Skeletal muscle cell (primary cell): ENCODE data around the gene KLHL25.
"Not testable (repeated sequence)": the region's sequence is repeated elsewhere in the genome, so short reads cannot be mapped to it uniquely, and the experiment has no call there.

ENCODE experiments used
- DNase-seq: peaks from one replicate; pipeline ENCODE4 v3.0.0-alpha.2; 2010; ENCODE audit warnings: low read depth
- H3K4me3 ChIP-seq: 2 replicates; pipeline ENCODE4 v1.5.1; 2011; ENCODE audit warnings: low read depth, mild to moderate bottlenecking, control low read depth, low read length, moderate library complexity

KLHL25 gene

DNA sequence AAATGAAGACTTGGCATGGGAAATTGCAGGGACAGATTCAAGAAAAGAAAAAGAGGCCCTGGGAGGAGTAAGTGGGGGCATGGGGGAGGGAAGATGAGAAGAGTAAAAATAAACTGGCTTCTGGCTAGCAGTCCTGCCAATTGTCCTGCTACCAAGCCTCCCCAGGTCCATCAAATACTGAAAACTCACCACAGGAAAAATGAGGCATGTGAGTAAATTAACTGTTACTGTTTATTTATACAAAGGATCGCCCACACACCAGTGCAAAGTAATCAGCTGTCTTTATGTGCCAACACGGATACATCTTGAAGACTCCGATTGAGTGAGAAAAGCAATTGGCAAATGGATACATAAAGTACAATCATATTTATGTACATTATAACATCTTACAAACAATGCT is 10.7 kb upstream of the KLHL25 start:
- no peak overlapping the region for H3K4me3 ChIP-seq
- no peak for DNase-seq

DNA sequence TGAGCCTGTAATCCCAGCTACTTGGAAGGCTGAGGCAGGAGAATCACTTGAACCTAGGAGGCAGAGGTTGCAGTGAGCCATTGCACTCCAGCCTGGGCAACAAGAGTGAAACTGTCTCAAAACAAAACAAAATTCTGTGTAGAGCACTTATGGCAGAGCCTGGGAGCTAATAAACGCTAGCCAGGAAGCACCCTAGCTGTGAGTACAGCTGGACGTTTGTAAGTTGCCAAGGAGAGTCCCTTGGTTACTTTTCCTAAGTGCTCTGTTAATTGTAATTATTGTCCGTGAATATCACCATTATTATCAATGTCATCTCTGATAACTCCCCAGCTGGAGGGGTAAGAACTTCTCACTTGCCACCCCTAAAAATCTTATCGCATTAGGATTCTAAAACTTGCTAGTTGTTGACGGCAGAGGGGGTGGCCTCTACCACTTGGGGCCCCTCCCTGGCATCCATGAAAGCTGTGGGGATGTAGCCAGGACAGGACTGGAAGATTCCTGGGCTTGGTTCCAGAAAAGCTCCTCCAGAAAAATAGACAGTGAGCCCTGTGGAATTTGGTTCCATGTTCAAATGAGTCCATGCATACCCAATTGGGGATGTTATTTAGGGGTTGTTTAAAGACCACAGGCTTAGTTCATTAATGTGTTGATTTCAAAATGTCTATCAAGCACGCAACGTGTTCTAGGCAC is 9.9 kb upstream of the KLHL25 start:
- H3K4me3 ChIP-seq: no peak overlapping the region
- no peak for DNase-seq

DNA sequence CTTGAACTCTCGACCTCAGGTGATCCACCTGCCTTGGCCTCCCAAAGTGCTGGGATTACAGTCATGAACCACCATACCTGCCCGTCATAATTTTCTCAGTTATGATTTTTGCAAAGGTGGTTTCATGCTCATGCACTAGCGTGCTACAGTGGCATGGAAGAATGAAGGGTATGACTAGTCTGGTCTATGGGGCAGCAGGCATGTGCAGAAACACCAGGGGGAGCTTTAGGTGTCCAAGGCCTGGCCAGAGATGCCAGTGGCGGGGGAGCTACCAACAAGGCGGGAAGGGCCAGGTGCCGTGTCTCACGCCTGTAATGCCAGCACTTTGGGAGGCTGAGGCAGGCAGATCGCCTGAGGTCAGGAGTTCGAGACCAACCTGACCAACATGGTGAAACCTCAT is 7.9 kb upstream of the KLHL25 start:
- not testable (repeated sequence) for DNase-seq, H3K4me3 ChIP-seq

DNA sequence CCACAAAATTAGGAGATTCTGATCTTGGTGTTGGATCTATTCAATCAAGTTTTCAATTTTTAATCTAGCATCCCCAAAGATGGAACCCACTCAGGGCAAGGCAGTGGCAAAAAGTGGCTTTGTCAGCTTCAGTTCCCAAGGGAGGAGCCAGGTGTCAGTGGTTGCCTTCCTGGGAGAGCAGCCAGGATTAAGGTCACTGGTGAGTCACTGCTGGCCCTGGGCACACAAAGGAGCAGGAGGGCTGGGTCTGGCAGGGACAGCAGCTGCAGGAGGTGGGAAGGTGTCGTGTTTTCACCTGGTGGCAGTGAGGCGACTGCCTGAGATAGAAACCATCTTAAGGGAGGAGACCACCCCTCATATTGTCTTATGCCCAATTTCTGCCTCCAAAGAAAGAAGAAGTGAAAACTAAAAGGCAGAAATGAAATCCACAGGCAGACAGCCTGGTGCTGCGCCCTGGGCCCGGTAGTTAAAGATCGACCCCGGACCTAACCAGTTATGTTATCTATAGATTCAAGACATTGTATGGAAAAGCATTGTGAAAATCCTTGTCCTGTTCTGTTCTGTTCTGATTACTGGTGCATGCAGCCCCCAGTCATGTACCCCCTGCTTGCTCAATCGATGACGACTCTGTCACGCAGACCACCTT is 5.9 kb upstream of the KLHL25 start:
- DNase-seq: no peak
- no peak overlapping the region for H3K4me3 ChIP-seq

DNA sequence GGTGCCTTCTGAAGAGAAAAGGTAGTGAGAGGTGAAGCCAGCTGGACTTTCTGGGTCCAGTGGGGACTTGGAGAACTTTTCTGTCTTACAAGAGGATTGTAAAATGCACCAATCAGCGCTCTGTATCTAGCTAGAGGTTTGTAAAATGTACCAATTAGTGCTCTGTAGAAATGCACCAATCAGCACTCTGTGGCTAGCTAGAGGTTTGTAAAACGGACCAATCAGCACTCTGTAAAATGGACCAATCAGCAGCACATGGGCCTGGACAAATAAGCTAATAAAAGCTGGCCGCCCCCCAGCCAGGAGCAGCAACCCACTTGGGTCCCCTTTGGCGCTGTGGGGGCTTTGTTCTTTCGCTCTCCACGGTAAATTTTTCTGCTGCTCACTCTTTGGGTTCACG is 1.6 kb upstream of the KLHL25 start:
- DNase-seq, H3K4me3 ChIP-seq: not testable (repeated sequence)

DNA sequence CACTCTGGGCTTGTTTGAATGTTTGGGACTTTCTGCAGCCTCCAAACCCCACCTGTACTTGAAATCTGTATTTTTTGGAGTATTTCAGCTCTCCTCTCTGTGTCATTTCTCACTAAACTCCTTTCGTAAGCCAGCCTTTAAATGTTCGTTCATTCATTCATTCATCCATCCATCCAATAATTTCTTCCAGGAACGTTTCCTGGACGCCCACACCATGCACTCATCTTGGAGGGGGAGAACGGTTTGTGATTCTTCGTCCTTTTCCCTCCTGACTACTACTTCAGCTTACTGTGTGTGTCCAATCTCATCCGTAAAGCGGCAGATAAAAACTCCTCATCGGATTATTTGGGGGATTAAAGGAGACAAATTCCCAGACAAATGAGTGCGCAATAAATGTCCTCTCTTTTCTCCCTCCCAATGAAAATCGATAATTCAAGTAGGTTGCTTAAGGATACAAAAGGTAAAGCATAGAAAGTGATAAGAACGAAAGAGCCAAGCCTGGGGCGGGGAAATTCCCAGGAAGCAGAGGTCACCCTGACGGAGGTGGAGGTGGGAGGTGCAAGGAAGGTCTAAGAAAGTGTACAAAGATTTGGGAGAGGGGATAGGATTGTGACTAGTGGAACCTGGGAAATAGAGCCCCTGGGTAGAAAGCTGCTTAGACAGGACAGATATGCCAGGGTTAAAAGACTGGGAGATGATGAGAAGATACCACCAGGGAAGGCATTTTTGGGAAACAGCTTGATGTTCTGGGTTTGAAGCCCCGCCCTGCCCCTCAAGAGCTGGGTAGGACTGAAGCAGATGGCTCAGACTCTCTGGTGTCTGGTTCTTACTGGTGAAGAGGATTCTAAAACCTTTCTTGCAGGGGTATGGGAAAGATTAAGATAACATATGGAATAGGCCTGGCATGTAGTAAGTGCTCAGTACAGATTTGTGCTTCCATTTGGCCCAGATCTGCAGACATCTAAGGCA is 896 bp upstream of the KLHL25 start:
- no peak for DNase-seq
- H3K4me3 ChIP-seq: peak overlapping the region; percentile 47

DNA sequence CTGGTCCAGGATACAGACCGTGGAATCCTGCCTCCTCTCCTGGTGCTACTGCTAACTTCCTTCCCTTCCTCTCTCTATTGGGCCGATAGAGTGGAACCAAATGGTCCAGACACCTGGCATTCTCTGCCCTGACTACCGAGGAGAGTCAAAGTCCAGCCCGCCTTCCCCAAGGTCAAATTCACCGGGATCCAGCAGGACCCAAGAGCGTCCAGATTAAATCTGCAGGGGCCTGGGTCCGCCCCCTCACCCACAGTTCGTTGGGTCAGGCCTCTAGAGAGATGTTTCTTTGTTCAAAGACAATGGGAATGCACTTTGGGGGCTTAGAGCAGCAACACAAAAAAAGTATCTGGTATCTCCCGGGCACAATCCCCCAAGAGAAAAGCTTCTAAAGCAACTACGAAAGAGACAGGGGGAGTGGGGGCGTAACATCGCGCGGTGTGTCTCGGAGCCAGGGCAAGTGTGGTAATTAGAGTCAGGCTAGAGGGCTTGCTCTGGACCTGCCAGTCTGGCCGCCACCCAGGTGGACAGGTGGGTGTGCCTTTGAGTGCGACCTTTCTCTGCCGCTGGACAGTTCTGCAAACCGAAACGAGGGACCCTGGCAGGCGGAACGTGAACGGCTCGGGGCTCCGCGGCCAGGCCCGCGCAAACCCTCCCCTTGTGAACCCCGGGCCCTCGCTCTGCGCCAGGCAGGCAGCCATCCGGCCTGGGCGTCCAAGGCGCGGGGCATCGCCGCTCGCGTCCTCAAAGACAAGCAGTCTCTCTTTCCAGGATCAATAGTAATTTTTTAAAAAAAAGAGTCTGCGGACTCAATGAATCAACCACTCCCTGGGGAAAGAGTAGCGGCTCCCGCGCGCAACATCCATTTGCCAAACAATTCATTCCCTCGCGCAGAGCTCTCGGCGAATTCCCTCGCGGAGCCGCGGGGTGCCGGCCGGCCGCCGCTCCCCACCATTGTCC is 806 bp downstream of the KLHL25 start:
- H3K4me3 ChIP-seq: peak overlapping the region; percentile 72
- no peak for DNase-seq

DNA sequence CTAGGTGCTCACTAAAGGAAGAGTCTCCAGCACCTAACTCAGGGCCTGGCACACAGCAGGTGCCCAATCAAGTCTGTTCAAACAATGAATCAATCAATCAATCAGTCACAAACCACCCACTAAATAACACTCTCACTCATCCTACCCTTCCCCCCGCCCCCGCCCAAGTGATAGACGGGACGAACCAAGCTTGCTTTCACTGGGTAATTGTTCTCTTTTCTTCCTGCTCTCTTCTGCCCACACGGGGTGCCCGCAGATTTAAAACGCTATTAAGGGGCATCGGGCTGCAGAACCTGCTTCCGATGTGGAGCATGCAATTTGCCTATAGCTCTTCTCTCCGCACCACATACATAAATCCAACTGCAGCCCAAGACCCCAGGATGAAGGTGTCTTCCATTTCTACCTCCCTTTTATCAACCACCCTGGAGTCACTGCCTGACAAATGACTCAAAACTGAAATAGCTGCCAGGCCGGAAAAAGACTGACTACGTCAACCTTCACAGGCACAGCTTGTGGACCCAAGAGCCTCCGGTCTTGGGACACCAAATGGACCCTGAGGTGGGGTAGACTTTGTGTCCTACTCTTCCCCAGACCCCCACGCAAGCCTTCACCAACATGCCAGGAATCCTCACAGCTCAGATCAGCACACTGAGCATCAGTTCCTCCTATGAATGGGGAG is 1.7 kb downstream of the KLHL25 start:
- no peak for DNase-seq
- peak overlapping the region; percentile 72 for H3K4me3 ChIP-seq

DNA sequence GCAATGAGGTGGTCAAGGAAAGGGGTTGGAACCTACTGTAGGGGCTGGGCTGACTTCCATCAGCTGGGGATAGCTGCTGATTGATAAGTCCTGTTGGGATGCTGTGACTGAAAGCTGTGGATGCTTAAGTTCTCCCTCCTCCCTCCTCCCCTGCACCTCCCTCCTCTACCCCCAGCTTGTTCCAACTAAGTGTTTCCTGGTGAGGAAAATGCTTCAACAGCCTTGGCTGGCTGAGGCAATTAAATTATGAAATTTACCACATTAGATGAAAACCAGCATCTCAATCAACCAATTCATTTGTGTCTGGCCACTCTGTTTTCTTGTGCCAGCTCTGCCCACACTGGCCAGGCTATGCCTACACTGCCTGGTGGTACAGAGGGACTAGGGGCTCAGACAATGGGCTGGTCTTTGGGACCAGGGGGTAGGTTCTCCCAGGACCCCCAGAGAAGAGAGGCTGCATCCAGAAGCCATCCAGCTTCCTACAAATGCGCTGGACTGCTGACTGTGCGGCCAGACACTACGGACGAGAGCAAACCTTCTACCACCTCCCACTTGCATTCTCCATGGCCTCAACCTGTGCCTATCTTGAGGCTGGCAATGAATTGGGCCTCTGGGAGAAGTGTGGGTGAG is 2.5 kb downstream of the KLHL25 start:
- no peak for DNase-seq
- no peak overlapping the region for H3K4me3 ChIP-seq

DNA sequence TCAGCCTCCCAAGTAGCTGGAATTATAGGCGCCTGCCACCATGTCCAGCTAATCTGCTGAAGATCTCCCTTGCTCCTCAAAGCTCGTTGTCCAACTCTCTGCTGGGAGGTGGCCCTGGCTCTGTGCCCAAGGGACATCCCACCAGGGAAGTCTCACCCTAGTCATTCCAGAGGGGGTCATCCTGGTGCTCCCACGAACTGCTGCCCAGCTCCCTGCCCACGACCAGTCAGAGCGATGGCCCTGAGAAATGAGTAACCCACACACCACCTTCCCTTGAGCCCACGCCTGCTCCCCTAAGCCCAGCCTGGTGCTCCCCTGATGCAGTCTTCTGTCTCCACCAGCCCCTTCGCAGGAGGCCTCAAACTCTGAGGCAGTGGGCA is 5.2 kb downstream of the KLHL25 start:
- DNase-seq: no peak

DNA sequence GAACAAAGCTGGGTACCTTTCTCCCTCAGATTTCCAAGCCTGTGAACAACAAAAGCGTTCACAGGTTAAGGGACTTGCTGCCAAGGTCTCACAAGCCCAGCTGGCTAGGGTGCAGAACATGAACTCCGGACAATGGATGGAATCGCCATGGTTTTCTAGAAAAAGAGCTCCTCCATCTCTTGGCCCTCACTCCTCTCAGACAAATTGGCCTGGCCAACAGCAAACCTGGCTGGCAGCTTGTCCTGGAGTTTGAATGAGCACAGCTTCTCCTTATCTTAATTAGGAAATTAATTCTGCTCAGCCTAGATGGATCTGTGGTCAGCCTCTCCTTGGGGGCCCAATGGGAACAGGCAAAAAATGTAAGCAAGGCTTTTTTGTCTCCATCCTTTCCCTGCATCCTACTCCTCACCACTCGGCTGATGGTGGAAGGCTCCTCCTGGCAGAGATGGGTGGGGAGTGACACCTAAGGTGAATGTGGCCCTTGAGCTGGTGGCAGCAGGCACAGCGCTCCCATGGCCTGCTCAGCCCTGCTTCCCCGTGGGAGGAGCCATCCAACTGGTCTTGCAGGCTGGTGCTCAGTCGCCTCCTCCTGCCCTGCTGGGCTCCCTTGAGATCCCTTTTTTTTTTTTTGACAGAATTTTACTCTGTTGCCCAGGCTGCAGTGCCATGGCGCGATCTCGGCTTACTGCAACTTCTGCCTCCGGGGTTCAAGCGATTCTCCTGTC is 5.8 kb downstream of the KLHL25 start:
- no peak overlapping the region for H3K4me3 ChIP-seq
- DNase-seq: no peak

More for the DNA sequence above, 5.2 kb downstream of the KLHL25 start:
- H3K4me3 ChIP-seq: no peak overlapping the region

DNA sequence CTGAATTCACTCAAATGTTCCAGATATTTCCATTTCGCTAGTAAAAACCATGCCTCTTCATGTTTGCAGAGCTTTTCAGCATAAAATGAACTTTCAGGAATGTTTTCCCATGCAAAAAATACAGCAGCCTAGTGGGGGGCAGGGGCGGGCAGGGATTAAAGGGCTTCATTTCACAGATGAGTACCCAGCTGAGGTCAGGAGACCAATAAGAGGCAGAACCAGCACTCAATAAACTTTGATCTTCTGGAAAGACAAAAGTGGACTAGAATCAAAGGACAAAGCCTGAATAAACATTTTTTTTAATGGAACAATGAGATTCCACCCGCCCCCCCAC is 8.0 kb downstream of the KLHL25 start:
- no peak for DNase-seq
- no peak overlapping the region for H3K4me3 ChIP-seq

DNA sequence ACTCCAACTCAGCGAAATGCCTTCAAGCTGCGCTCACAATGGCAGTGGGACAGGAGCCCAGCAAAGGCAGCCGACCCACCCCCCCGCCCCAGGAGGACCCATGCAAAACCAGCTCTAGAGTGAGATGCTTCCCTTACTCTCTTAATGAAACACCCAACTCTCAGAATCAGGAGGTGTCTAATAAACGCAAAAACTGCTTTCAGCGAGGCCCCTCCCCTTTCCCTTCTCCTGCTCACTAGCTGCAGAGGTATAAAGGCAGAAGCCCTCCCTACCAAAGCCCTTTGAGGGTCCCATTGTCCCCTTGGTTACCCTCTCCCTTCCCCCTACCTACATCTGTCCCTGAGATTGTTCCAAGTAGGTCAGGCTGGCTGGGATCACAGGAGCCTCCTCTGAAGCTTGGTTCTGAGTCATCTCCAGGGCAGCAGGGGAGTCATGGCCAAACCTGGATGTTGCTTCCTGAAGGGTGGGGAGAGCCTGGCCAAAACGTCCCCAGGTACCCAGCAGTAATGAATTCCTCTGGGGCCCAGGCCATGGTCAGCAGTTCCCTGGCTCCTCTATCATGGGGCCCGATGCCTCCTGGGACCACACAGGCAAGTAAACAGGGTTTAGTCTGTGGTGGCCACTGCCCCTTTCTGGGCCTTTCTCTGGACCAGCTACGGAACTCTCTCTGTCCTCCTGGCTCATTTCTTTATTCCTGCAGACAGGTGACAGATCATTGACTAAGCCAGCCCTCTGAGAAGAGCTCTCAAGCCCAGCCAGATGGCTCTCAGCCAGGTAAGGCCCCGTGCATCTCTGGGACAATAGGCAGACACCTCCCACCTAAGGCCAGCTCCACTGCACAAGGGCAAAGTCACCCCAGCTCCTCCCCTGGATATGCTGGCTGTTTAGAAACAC is 8.6 kb downstream of the KLHL25 start:
- no peak overlapping the region for H3K4me3 ChIP-seq
- DNase-seq: no peak

DNA sequence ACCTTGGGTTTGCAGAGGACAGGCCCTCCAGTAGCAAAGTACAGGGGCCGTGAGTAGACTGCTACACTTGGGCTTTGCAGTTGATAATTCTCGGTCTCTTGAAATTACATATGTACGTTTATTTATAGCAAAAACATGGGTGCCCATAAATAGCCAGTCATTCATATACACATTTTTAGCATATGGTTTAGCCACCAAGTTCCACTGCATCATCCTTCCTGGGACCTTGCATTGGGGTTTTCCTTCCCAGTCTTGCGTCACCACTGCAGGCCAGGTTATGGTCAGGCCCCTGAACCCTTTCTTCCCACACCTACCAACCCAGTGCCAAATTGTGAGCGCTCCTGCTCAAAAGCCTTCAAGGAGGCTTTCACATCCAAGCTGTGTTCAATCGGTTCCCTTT is 12.7 kb downstream of the KLHL25 start:
- H3K4me3 ChIP-seq: no peak overlapping the region
- DNase-seq: no peak

DNA sequence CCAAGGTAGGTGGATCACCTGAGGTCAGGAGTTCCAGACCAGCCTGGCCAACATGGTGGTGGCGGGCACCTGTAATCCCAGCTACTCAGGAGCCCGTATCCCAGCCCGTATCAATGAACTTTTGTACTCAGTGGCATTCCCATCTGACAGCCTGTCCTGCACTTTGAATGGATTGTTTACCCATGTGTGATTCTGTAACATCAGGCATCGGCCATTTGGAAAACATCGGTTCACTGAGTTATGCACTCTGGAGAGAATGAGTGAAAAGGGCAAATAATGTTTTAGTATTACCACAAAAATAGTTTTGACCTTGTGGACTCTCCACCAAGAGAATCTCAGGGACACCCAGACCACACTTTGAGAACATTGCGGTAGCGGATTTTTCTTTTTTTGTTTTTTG is 13.6 kb downstream of the KLHL25 start:
- no peak for DNase-seq
- H3K4me3 ChIP-seq: no peak overlapping the region

DNA sequence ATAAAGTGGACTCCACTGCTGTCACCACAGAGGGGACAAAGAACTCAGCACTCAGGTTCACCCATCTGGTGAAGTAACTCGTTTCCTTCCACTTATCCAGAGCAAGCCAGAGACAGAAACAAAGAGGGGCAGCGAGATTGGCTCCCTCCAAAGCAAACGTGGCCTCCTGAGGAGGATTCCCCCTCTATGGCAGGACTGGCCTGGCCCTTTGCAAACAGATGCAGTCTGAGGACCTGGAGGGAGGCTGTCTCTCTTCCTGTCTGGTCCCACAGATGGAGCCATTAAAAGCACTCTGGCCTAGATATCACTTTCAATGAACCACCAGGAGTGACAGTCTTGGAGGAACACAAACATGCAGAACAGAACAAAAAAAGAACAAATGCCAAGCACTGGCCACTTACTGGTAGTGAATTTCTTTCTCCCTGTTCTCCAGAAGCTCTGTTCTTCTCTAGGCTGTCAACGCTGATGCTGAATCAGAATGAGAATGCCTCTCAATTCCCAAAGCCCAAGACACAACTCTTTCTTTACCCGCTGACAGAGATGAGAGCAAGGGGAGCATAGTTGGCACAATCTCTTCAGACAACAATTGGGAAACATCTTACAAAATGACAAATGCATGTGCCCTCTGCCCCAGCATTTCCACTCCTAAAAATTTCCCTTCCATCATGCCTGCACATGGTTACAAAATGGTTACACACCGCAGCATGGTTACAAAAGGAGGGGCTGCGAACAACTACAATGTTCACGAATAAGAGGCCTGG is 14.3 kb downstream of the KLHL25 start:
- DNase-seq: peak; percentile 39
- H3K4me3 ChIP-seq: no peak overlapping the region
